HepG2 (cell line): ENCODE results near the gene PAM16. TPM values are rescaled to one million over a fixed set of nuclear protein-coding genes. Genes with fewer than 3 reads are reported as not detected.
A peak's percentile ranks its signal among the peaks of the same experiment; 100 is the strongest.

Source experiments
- ATF6 ChIP-seq: sonication (generic); formaldehyde crosslinking; conservative IDR thresholded peaks from 2 replicates; pipeline ENCODE4 v1.4.0; 2020; ENCODE audit warnings: missing genetic modification reagents
- DBP ChIP-seq: sonication (generic); formaldehyde crosslinking; IDR thresholded peaks from 2 replicates; pipeline ENCODE4 v1.4.0; 2020; ENCODE audit warnings: missing genetic modification reagents; ENCODE audit errors: not compliant biosample characterization
- FOXA3 ChIP-seq: IDR thresholded peaks from 2 replicates; pipeline ENCODE4 v1.6.1; 2016; ENCODE audit warnings: missing genetic modification reagents, missing compliant biosample characterization
- KDM5A ChIP-seq: fragments of 200-600 bp; sonication (generic); IDR thresholded peaks from 2 replicates; pipeline ENCODE4 v1.7.0; 2018; ENCODE audit warnings: antibody characterized with exemption, mild to moderate bottlenecking, low read length, borderline replicate concordance
- MEIS1 ChIP-seq: sonication (generic); formaldehyde crosslinking; IDR thresholded peaks from 2 replicates; pipeline ENCODE4 v1.9.0; 2021; ENCODE audit warnings: mild to moderate bottlenecking, missing genetic modification reagents, moderate library complexity, borderline replicate concordance
- MXD1 ChIP-seq: sonication (generic); formaldehyde crosslinking; IDR thresholded peaks from 2 replicates; pipeline ENCODE4 v1.4.0; 2020; ENCODE audit warnings: mild to moderate bottlenecking, missing genetic modification reagents
- NFIB ChIP-seq: sonication (generic); formaldehyde crosslinking; IDR thresholded peaks from 2 replicates; pipeline ENCODE4 v1.9.0; 2021; ENCODE audit warnings: missing genetic modification reagents, mild to moderate bottlenecking, borderline replicate concordance
- RELA ChIP-seq: sonication (generic); formaldehyde crosslinking; IDR thresholded peaks from 2 replicates; pipeline ENCODE4 v1.4.0; 2020; ENCODE audit warnings: missing genetic modification reagents
- ZFP82 ChIP-seq: sonication (generic); formaldehyde crosslinking; IDR thresholded peaks from 2 replicates; pipeline ENCODE4 v1.5.1; 2020; ENCODE audit warnings: mild to moderate bottlenecking, missing genetic modification reagents, borderline replicate concordance
- ZKSCAN8 ChIP-seq: IDR thresholded peaks from 2 replicates; pipeline ENCODE4 v1.6.1; 2016; ENCODE audit warnings: borderline replicate concordance, missing genetic modification reagents, missing compliant biosample characterization
- ZMAT3 ChIP-seq: sonication (generic); formaldehyde crosslinking; conservative IDR thresholded peaks from 2 replicates; pipeline ENCODE4 v1.7.0; 2021; ENCODE audit warnings: missing genetic modification reagents
- ZNF180 ChIP-seq: sonication (generic); formaldehyde crosslinking; IDR thresholded peaks from 2 replicates; pipeline ENCODE4 v1.4.0; 2020; ENCODE audit warnings: low read depth, missing genetic modification reagents, borderline replicate concordance
- ZNF329 ChIP-seq: sonication (generic); formaldehyde crosslinking; IDR thresholded peaks from 2 replicates; pipeline ENCODE4 v1.9.0; 2021; ENCODE audit warnings: low read depth, mild to moderate bottlenecking, missing genetic modification reagents
- ZNF563 ChIP-seq: sonication (generic); formaldehyde crosslinking; IDR thresholded peaks from 2 replicates; pipeline ENCODE4 v1.8.0; 2022; ENCODE audit warnings: mild to moderate bottlenecking, moderate library complexity, missing genetic modification reagents
- ZNF564 ChIP-seq: sonication (generic); formaldehyde crosslinking; IDR thresholded peaks from 2 replicates; pipeline ENCODE4 v1.8.1; 2023; ENCODE audit warnings: mild to moderate bottlenecking, missing genetic modification reagents
- polyA plus RNA-seq, 8 experiments: library from polyadenylated mRNA; depleted of rRNA in 3 of 8; stranded (reverse) in 7 of 8; unstranded in 1 of 8; fragments of >200 nt; fragmentation: Illumina TruSeq in 4 of 8; extraction: Trizol in 4 of 8; gene quantifications; 2 replicates each; pipeline versions ENCODE4 v1.2.1 to v1.2.3, GENCODE V29; 2011 to 2016; ENCODE audit warnings: low read depth in 4 of 8, missing spikeins in 1 of 8, mixed read lengths in 1 of 8; ENCODE audit not compliant: insufficient read depth in 1 of 8
- total RNA-seq, 5 experiments: library from RNA; depleted of rRNA; stranded (reverse); fragments of >200 nt; fragmentation: Illumina TruSeq; extraction: Trizol; gene quantifications; 2 replicates each; pipeline ENCODE4 v1.2.3, GENCODE V29; 2016; ENCODE audit warnings: low read depth in 1 of 5

The PAM16 gene
- total and polyA plus RNA-seq, 2 of the 13 experiments (the other 11 are each of a cell fraction or from before 2014, with no cell fraction given): 51.5 to 51.8 TPM

GRCh38 chr16:4314532-4315185, 36.5 kb downstream of the PAM16 start (continued):
- TF ChIP-seq ZNF180 (CRISPR knock-in tag) (no peak), MEIS1 (CRISPR knock-in tag) (no peak), ZFP82 (CRISPR knock-in tag) (no peak), NFIB (CRISPR knock-in tag) (no peak), ZKSCAN8 (CRISPR knock-in tag) (no peak), ZNF329 (no peak), MXD1 (CRISPR knock-in tag) (no peak), ZNF564 (CRISPR knock-in tag) (no peak), DBP (CRISPR knock-in tag) (no peak), KDM5A (no peak), FOXA3 (CRISPR knock-in tag) (no peak), ZNF563 (CRISPR knock-in tag) (0 out of 2 replicates have a peak, but pooled peaks have one; percentile 27), ATF6 (CRISPR knock-in tag) (no peak), ZMAT3 (CRISPR knock-in tag) (no peak), RELA (CRISPR knock-in tag) (no peak)
